ENCODE results near the gene MAPK1. TPM values are rescaled to one million over a fixed set of nuclear protein-coding genes. Genes with fewer than 3 reads are reported as not detected.

The MAPK1 gene
- total RNA-seq, 2 experiments from 2014 or later: 39.4 to 44.0 TPM

DNA sequence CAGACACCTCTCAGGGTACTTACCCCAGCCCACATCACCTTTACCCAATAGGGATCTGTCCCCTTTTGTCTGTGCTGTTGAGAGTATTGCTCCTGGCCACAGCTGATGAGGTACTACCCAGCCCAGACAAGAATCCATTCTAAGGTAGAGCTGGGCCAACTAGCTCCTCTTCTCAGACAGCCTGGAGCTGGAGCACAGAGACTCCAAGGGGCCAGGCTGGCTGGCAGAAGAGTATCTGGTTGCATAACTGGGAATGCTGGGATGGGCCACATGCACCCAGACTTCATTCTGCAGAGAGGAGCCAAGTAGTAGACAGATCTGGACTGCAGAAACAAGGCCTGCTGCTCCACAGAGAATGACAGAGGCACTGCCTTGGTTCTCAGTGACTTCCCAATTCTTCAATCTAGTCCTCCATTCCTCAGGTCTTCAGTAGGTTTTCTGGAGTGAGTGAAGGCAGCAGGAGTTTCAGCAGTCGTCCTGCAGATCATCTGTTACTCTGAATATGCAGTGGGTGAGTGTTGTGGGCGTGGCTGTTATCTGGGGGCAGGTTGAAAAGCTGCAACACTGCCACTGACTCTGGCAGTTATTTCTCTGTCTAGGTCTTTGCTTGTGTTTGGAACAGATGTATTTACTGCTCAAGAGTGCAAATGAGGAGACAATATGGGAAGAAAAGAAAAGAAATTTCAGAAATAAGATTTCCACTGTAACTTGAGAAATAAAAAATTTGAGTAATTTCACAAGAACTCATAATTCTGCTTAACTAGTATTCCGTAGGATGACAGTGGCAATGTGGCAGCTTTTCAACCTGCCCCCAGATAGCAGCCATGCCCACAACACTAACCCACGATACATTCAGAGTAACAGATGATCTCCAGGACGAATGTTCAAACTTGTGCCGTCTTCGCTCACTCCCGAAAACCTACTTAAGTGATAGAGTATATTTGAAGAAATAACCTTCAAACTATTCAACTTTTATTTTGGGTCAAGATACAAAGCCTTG, 34.9 kb downstream of the MAPK1 start:
- DNase-seq (peak in 2 of 14 experiments; percentile 19 to 24), ATAC-seq (ENCODE audit: poor library complexity) (peak; percentile 32)
- TF ChIP-seq, protein P1, sequence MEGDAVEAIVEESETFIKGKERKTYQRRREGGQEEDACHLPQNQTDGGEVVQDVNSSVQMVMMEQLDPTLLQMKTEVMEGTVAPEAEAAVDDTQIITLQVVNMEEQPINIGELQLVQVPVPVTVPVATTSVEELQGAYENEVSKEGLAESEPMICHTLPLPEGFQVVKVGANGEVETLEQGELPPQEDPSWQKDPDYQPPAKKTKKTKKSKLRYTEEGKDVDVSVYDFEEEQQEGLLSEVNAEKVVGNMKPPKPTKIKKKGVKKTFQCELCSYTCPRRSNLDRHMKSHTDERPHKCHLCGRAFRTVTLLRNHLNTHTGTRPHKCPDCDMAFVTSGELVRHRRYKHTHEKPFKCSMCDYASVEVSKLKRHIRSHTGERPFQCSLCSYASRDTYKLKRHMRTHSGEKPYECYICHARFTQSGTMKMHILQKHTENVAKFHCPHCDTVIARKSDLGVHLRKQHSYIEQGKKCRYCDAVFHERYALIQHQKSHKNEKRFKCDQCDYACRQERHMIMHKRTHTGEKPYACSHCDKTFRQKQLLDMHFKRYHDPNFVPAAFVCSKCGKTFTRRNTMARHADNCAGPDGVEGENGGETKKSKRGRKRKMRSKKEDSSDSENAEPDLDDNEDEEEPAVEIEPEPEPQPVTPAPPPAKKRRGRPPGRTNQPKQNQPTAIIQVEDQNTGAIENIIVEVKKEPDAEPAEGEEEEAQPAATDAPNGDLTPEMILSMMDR (IDR thresholded peaks at IDR 0.05): no peak
- no peak overlapping the region for H3K4me3 ChIP-seq (ENCODE audit: low read length)
- H3K4me3 Mint-ChIP-seq: peak overlapping the region; percentile 57
- no peak overlapping the region for H3K27ac ChIP-seq (ENCODE audit: low read depth in 1 of 2, low read length in 2 of 2)
- no peaks in the 10 kb centered on the region for H3K36me3 Mint-ChIP-seq (ENCODE audit: low read depth)
- ChIA-PET POLR2A (interaction anchor here (0.5 kb wide), 1 partner anchor 32 kb away, joined by 4 read pairs; no protein-coding TSS in a partner anchor), CTCF (interaction anchor here (1.5 kb wide), 1 partner anchor 16 kb away, joined by 3 read pairs; no protein-coding TSS in a partner anchor)
- peaks cover 24% of the 10 kb centered on the region for H3K4me1 ChIP-seq (ENCODE audit: insufficient read depth, low read length)
- no peaks in the 10 kb centered on the region for H3K9me3 Mint-ChIP-seq
- no peaks in the 10 kb centered on the region for H3K27me3 Mint-ChIP-seq
- no peaks in the 10 kb centered on the region for H3K27me3 ChIP-seq (ENCODE audit: control insufficient read depth in 1 of 2, insufficient read depth in 2 of 2, low read length in 2 of 2)
- intact Hi-C loops (cut with DNase I, micrococcal nuclease): loop anchor here in 1 of 2 experiments (2.0 kb wide), 1 partner anchor 14 kb away; no protein-coding TSS in a partner anchor
- H3K9me3 ChIP-seq (ENCODE audit: control insufficient read depth in 1 of 2, insufficient read depth in 1 of 2, low read length in 2 of 2): no peaks in the 10 kb centered on the region
- no peaks in the 10 kb centered on the region for H3K36me3 ChIP-seq (ENCODE audit: insufficient read depth, low read length)
- peak overlapping the region; percentile 66 for H3K27ac Mint-ChIP-seq
- H3K4me1 Mint-ChIP-seq (ENCODE audit: low read depth): peaks cover 81% of the 10 kb centered on the region

DNA sequence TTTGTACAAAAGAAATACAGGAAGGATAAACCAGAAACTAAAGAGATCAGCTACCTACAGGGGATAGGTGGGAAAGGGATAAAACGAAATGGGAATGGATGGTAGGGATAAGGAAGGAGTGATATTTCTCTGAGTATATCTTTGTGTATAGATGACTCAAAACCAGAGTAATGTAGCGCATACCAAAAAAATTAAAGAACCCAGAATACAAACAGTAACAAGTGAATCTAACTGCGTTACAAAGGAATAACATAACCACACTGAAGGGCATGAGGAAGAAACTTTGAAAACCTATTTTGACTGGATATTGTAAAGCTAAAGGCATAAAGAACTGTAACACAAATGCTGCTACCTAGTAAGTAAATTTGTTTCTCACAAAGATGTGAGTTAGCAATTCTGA, 37.9 kb downstream of the MAPK1 start:
- Histone ChIP-seq H3K9me3 (ENCODE audit: control insufficient read depth in 1 of 2, insufficient read depth in 1 of 2, low read length in 2 of 2) (no peaks in the 10 kb centered on the region), H3K4me1 (ENCODE audit: insufficient read depth, low read length) (peaks cover 20% of the 10 kb centered on the region), H3K27me3 (ENCODE audit: control insufficient read depth in 1 of 2, insufficient read depth in 2 of 2, low read length in 2 of 2) (no peaks in the 10 kb centered on the region), H3K27ac (ENCODE audit: low read depth in 1 of 2, low read length in 2 of 2) (no peak overlapping the region), H3K36me3 (ENCODE audit: insufficient read depth, low read length) (no peaks in the 10 kb centered on the region), H3K4me3 (ENCODE audit: low read length) (no peak overlapping the region)
- CTCF ChIA-PET: no interaction called here
- intact Hi-C loops (cut with DNase I, micrococcal nuclease): no loop called here
- no peak for ATAC-seq (ENCODE audit: poor library complexity)
- H3K9me3 Mint-ChIP-seq: no peaks in the 10 kb centered on the region
- H3K4me1 Mint-ChIP-seq (ENCODE audit: low read depth): peaks cover 81% of the 10 kb centered on the region
- POLR2A ChIA-PET: interaction anchor here (1.5 kb wide), 1 partner anchor 29 kb away, joined by 3 read pairs; no protein-coding TSS in a partner anchor
- DNase-seq: no peak
- peak overlapping the region; percentile 28 for H3K27ac Mint-ChIP-seq
- TF ChIP-seq, protein P1 (IDR thresholded peaks at IDR 0.05): no peak
- H3K36me3 Mint-ChIP-seq (ENCODE audit: low read depth): no peaks in the 10 kb centered on the region
- H3K4me3 Mint-ChIP-seq: no peak overlapping the region
- H3K27me3 Mint-ChIP-seq: no peaks in the 10 kb centered on the region

DNA sequence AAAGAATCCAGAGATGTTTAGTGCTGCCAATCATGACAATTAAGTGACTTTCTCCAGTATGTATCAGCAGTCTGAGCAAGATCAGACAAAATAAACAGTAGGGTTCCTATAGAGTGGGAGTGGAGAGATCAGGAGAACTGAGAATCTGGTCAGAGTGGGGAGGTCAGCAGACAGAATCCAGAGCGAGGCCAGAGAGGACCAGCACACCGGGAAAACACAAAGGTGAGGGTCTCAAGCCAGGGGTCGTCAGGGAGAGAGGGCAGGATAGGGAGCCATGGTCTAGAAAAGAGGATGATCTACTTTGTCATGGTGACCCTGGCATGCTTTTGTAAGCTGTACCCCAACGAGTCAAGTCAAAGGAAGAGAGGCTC, 39.2 kb downstream of the MAPK1 start:
- H3K36me3 ChIP-seq (ENCODE audit: insufficient read depth, low read length): no peaks in the 10 kb centered on the region
- no peak for DNase-seq
- ChIA-PET CTCF (no interaction called here), POLR2A (no interaction called here)
- H3K27me3 ChIP-seq (ENCODE audit: control insufficient read depth in 1 of 2, insufficient read depth in 2 of 2, low read length in 2 of 2): no peaks in the 10 kb centered on the region
- peak overlapping the region; percentile 0 for H3K27ac Mint-ChIP-seq
- peaks cover 90% of the 10 kb centered on the region for H3K4me1 Mint-ChIP-seq (ENCODE audit: low read depth)
- H3K4me3 Mint-ChIP-seq: no peak overlapping the region
- no peaks in the 10 kb centered on the region for H3K36me3 Mint-ChIP-seq (ENCODE audit: low read depth)
- TF ChIP-seq, protein P1 (IDR thresholded peaks at IDR 0.05): no peak
- intact Hi-C loops (cut with DNase I, micrococcal nuclease): no loop called here
- H3K27me3 Mint-ChIP-seq: no peaks in the 10 kb centered on the region
- H3K4me1 ChIP-seq (ENCODE audit: insufficient read depth, low read length): peaks cover 24% of the 10 kb centered on the region
- no peak overlapping the region for H3K4me3 ChIP-seq (ENCODE audit: low read length)
- no peaks in the 10 kb centered on the region for H3K9me3 Mint-ChIP-seq
- ATAC-seq (ENCODE audit: poor library complexity): no peak
- H3K27ac ChIP-seq (ENCODE audit: low read depth in 1 of 2, low read length in 2 of 2): no peak overlapping the region
- no peaks in the 10 kb centered on the region for H3K9me3 ChIP-seq (ENCODE audit: control insufficient read depth in 1 of 2, insufficient read depth in 1 of 2, low read length in 2 of 2)
